SIG-M5 treated with dmso at 0.1 percent for 504 hours (cell line): ENCODE results near the gene POU3F2.

ENCODE experiments used
- DNase-seq: peaks from one replicate; lab custom pipeline; 2025; ENCODE audit not compliant: unreplicated experiment; lab: John Stamatoyannopoulos, UW

Gene POU3F2

DNA sequence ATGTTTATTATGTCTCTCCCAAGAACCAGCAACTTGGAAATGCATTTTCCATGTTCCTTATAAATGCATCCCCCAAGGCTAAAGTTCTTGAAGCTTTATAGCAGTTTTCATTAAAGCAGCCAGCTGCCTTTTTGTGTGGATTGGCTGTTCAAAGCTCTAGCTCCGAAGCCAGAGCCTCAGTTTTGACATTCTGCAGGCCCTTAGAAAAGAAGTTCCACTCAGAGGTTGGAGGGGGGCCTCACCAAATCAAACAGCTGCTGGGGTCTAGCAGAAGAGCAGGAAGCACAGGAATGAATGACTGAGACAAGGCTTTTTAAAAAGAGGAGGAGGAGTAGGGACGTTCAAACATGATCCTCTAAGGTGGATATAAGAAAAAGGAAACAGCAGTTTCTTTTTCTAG lies 4.2 kb upstream of the POU3F2 start:
- no peak for DNase-seq

- no peak for DNase-seq
Measured at GRCh38 chr6:98831057-98831958, 3.1 kb upstream of the POU3F2 start.

GRCh38 chr6:98831959-98832283 lies 2.5 kb upstream of the POU3F2 start:
- DNase-seq: no peak

GRCh38 chr6:98832284-98833056 lies 1.9 kb upstream of the POU3F2 start:
- DNase-seq: no peak

GRCh38 chr6:98833057-98833306 lies 1.4 kb upstream of the POU3F2 start:
- no peak for DNase-seq

DNA sequence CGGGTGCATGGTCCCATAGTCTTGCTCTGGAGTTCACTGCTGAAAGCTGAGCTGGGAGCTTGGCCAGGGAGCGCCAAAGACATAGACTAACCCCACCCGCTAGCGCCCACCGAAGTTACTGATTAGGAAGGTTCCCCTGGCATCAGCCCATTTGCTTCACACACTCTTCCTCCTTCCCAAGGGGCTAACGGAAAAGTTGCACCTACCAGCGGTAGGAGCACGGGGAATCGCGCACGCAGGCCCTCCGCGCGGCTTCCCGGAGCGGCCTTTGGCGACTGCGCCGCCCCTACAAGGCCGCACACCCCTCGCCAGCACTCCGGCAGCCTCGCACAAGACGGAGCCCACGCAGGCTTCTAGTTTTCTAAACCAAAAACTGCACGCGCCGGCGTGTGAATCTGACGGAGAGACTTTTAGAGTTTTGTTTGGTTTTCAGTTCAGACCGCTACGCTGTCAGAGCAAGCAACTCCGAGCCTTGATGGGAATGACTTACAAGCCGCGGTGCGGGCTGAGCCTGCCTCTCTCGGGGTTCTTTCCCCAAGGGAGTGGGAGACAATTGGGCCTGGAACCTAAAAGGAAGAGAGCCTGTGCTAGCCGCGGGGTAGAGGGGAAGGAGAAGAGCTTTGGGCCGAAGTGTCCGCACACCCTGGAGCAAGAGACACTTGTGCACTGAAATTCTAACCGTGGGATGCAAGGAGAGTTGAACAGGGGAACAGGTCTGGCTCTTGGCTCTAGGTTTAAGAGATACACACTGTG lies 891 bp upstream of the POU3F2 start:
- DNase-seq: peak; percentile 22

DNA sequence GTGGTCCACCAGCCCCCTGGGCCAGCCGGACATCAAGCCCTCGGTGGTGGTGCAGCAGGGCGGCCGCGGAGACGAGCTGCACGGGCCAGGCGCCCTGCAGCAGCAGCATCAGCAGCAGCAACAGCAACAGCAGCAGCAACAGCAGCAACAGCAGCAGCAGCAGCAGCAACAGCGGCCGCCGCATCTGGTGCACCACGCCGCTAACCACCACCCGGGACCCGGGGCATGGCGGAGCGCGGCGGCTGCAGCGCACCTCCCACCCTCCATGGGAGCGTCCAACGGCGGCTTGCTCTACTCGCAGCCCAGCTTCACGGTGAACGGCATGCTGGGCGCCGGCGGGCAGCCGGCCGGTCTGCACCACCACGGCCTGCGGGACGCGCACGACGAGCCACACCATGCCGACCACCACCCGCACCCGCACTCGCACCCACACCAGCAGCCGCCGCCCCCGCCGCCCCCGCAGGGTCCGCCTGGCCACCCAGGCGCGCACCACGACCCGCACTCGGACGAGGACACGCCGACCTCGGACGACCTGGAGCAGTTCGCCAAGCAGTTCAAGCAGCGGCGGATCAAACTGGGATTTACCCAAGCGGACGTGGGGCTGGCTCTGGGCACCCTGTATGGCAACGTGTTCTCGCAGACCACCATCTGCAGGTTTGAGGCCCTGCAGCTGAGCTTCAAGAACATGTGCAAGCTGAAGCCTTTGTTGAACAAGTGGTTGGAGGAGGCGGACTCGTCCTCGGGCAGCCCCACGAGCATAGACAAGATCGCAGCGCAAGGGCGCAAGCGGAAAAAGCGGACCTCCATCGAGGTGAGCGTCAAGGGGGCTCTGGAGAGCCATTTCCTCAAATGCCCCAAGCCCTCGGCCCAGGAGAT lies 1.0 kb downstream of the POU3F2 start:
- DNase-seq: no peak

GRCh38 chr6:98836025-98836961 lies 1.9 kb downstream of the POU3F2 start:
- DNase-seq: no peak

DNA sequence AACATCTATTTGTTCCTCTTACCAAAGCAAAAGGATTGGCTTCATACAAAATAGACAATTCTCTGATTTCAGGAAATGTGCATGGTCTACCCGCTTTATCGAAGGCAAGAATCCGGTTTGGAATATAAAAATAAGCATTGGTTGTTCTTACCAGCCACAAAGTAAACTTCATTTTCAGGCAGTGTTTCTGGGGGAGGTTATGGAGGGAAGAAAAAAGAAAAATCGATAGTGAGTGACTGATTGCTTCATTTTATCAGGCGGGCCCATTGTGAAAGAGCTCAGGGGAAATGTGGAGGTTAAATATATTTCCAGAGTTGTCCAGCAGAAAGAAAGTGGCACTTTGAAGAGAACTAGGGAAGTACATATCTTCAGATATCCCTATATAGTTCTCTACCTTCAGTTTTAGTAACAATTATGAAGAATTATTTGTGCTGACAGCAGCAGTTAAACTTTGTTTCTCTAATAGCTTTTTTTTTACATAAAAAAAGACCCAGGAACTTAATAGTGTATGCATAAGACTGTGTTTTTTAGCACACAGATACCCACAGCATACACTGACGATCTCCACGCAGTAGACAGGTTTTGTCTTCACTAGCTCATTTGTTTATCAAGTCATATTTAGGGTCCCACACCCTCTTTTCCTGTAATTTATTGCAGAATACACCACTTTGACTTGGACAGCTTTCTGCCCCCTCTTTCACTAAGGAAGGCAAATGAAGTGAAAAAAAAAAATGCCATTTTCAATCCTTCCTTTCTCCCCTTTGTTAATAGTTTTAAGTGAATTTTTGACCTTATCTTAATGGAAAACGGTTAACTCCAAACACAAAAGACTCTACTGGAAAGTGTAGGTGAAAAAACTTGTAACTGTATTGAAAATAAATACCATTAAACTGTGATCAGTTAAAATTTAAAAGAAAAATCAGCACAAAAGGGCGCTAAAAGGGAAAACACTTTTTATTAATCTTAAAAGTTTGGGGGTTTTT lies 2.9 kb downstream of the POU3F2 start:
- DNase-seq: peak; percentile 31

- DNase-seq: no peak
Measured at GRCh38 chr6:98838032-98838431, 3.7 kb downstream of the POU3F2 start.

DNA sequence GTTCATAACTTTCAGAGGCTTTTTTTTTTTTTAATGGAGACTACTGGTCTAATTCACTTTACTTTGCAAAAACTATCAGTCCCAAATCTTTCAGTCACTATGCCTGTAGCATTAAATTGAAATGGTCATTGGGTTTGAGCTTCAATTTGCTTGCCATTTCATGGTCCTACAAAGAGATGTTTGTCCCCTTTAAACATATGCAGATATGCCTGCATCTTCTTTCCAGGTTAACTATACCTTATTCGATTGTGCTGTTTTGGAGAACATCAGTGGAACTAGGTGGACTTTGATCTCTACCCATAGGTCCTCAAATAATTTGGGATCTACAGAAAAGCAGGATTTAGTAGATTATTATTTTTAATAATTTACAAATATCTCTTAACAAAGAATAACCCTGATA lies 4.6 kb downstream of the POU3F2 start:
- no peak for DNase-seq

GRCh38 chr6:98839781-98840361 lies 5.5 kb downstream of the POU3F2 start:
- DNase-seq: peak; percentile 25

GRCh38 chr6:98840385-98840784 lies 6.0 kb downstream of the POU3F2 start:
- no peak for DNase-seq

GRCh38 chr6:98840996-98841513 lies 6.7 kb downstream of the POU3F2 start:
- no peak for DNase-seq

DNA sequence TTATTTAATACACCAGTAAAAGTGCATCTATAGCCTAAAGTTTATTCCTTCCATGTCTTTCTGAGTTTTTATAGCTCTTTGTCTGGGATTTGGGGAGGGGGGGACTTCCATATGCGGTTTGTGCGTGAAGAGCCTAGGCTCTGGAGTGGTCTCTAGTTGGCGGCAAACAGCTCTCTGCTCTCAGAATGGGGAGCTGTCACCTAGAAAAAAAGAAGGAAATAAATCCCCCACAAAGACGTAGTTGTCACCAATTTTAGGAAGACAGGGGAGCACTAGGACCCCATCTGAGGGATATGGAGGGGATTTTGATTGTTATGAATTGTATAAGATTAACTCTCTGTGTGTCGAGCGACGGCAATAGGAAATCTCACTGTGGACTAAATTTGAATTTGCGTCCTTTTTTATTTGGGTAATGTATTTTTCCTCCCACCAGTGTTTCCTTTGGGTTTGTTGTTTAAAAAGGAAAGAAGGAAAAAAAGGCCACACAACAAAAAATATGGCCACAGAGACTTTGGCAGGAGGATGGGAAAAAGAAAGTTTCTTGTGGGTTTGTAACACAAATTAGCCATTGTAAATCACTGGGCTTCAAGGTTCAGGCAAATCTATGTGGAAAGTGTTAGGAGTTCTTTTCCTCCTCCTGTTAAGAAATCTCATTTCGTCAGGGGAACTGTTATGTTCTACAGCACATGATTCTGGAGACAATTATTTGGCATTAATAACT lies 7.4 kb downstream of the POU3F2 start:
- DNase-seq: no peak

GRCh38 chr6:98842342-98843180 lies 8.2 kb downstream of the POU3F2 start:
- DNase-seq: no peak
